DMS114 treated with DMSO at 0.1 percent for 48 hours (cell line): ENCODE data around the gene TMPO.
"Not testable (repeated sequence)": the region's sequence is repeated elsewhere in the genome, so short reads cannot be mapped to it uniquely, and the experiment has no call there.

Source experiments
- DNase-seq: peaks from one replicate; lab custom pipeline; 2025; ENCODE audit not compliant: unreplicated experiment; lab: John Stamatoyannopoulos, UW

Gene TMPO, protein sequence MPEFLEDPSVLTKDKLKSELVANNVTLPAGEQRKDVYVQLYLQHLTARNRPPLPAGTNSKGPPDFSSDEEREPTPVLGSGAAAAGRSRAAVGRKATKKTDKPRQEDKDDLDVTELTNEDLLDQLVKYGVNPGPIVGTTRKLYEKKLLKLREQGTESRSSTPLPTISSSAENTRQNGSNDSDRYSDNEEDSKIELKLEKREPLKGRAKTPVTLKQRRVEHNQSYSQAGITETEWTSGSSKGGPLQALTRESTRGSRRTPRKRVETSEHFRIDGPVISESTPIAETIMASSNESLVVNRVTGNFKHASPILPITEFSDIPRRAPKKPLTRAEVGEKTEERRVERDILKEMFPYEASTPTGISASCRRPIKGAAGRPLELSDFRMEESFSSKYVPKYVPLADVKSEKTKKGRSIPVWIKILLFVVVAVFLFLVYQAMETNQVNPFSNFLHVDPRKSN

GRCh38 chr12:98515287-98516110, at the start of gene TMPO:
TMPO (plus strand) TSS chr12:98515590; CDS start chr12:98515868, 278 bp downstream.
- DNase-seq, result peak; percentile 88

GRCh38 chr12:98465950-98466602, 49.3 kb upstream of the TMPO start:
- DNase-seq, result no peak

GRCh38 chr12:98466640-98467400, 48.6 kb upstream of the TMPO start:
- DNase-seq, result no peak

DNA sequence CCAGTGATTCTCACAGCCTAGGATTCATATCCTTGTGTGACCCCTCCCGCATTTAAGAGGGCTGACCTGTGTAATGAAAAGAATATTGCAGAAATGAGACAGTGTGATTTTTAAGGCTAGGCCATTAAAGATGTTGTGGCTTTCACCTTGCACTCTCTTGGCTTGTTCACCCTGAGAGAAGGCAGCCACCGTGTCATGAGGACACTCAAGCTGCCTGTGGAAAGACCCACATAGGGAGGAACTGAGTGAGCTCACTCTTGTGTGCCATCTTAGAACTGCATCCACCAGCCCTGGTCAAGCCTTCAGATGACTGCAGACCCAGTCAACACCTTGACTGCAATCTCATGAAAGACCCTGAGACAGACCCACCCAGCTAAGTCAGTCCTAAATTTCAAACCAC, 46.3 kb upstream of the TMPO start:
- no peak for DNase-seq

DNA sequence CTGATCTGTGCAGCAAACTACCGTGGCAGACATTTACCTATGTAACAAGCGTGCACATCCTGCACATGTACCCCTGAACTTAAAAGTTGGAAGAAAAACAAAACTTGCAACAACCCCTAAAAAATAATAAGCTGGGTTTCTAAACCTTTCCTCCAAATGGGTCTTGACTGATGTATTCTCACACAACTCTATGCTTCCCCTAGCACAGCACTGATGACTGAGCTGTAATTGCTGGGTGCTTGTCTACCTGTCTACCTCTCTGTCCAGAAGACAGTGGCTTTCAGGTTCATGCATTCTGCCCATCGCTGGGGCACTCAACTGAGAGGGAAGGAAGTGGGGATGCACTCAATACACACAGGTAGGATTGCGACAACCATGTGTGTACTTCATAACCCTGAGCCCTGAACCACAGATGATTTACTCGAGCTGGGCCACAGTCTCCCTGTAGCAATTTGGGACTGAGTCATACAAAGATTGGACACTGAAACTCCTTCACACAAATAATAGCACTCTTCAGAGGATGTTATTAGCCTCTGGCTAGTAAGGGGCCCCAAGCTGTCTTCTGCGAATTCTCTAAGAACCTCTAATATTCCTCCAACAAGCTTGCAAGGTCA, 44.8 kb upstream of the TMPO start:
- DNase-seq, result no peak

DNA sequence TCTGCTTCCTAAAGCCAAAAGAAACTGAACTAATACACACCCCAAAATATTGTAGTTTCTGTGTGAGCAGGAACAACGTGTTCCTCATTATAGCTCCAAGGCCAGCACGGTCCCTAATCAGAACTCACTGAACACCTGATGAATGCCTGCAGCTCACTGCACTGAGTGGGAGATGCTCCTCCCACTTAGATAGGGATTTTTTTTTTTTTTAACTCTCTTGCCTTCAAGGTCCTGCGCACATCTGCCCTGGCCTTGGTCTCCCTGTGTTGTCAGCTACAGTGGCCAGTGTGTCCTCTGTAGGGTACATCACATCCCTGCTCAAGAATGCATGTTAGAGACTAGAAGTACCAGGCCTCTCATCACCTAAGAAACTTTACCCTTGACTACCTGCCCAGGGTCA, 44.3 kb upstream of the TMPO start:
- DNase-seq, result no peak

GRCh38 chr12:98475565-98475908, 39.9 kb upstream of the TMPO start:
- no peak for DNase-seq

GRCh38 chr12:98478606-98479005, 36.8 kb upstream of the TMPO start:
- DNase-seq, result no peak

DNA sequence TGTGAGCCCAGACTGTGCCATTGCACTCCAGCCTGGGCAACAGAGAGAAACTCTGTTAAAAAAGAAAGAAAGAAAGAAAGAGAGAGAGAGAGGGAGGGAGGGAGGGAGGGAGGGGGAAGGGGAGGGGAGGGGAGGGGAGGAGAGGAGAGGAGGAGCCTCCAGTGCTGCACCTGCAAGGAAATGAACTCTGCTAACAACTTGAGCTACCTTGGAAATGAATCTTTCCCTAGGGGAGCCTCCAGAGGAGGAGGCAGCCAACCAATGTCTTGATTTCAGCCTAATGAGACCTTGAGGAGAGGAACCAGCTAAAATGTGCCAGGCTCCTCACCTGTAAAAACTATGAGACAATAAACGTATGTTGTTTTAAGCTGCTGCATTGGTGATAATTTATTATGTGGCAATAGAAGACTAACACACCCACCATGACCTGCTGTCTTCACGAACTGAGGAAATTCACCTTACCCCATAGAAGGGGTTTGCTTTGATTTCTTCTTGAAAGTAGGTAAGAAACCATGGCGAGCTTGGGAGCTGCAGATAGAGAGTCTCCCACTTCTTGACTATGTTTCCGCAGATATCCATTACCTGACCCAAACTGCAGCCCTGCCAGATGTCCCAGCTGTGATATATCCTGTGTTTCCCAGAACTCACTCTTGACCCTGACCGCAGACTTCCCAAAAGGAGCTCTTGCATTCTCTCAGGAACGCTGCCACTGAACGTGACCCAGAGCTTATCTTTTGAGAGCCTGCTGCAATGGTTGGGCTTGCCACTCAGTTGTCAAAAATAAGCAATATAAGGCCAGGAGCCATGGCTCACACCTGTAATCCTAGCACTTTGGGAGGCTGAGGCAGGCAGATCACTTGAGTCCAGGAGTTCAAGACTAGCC, 31.5 kb upstream of the TMPO start:
- DNase-seq, result no peak

DNA sequence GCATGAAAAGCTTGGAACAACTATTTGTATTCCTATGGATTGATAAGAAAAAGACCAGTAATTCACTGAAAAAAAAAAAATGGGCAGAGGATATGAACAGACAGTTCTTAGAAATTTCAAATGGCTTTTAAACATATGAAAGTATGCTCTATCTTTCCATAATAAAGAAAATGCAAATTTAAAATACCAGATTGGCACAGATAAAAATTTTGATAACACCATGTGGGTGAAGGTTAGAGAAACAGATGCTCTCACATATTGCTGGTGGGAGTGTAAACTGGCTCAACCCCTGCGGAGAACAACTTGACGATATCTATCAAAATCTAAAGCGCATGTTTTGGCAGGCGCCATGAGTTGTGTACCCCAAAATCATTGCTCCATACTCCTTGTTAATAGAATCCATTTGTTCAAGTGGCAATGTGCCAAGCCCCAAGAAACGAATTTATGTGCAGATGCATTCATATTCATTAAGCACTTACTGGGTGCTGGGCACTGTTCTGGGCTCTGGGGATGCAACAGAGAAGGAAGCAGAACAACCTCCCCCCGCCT, 29.5 kb upstream of the TMPO start:
- DNase-seq, result no peak

DNA sequence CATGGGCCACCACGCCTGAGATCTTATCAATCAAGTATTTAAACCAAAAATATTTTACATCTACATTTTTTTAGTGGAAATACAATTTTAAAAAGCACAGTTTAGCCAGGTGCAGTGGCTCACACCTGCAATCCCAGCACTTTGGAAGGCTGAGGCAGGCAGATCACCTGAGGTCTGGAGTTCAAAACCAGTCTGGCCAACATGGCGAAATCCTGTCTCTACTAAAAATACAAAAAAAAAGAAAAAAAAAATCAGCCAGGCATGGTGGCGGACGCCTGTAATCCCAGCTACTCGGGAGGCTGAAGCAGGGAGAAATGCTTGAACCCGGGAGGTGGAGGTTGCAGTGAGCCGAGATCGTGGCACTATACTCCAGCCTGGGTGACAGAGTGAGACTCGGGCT, 27.0 kb upstream of the TMPO start:
- not testable (repeated sequence) for DNase-seq

GRCh38 chr12:98489176-98489575, 26.2 kb upstream of the TMPO start:
- DNase-seq, result no peak

GRCh38 chr12:98490501-98491453, 24.6 kb upstream of the TMPO start:
- DNase-seq, result peak; percentile 89

GRCh38 chr12:98492580-98493140, 22.7 kb upstream of the TMPO start:
- DNase-seq, result no peak

DNA sequence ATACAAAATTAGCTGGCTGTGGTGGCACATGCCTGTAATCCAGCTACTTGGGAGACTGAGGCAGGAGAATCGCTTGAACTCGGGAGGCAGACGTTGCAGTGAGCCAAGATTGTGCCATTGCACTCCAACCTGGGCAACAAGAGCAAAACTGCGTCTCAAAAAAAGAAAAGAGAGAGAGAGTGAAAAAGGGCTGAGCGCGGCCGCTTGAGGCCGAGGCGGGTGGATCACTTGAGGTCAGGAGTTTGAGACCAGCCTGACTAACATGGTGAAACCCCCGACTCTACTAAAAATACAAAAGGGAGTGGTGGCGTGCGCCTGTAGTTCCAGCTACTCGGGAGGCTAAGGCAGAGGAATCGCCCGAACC, 14.1 kb upstream of the TMPO start:
- DNase-seq, result not testable (repeated sequence)

GRCh38 chr12:98503342-98503591, 12.1 kb upstream of the TMPO start:
- DNase-seq, result no peak

- DNase-seq, result peak; percentile 98
These were observed 11.6 kb upstream of the TMPO start for GRCh38 chr12:98503592-98504367.

DNA sequence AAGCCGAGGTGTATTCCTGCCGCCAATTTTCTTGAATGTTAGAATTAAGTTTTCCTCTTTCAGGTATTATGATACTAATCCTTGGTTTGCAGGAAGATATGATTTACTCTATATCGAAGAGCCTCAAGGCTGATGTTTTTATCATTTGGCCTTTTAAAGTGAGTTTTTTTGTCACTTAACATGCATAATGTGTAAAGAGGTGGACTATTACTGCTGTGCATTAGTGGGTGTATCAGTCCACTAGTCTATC, 11.1 kb upstream of the TMPO start:
- no peak for DNase-seq
